ENCODE data around the gene SLC4A9.

- no peak for TF ChIP-seq CTCF (tag by site-specific recombination; IDR thresholded peaks at IDR 0.05)
- TF ChIP-seq BCL11A (tag by site-specific recombination; IDR thresholded peaks at IDR 0.05; ENCODE audit: low read depth) = no peak
- TF ChIP-seq YY1 (tag by site-specific recombination; IDR thresholded peaks at IDR 0.05) = no peak
- TF ChIP-seq ZNF785 (tag by site-specific recombination; IDR thresholded peaks at IDR 0.05) = no peak
- no peak for TF ChIP-seq ZNF600 (tag by site-specific recombination; IDR thresholded peaks at IDR 0.05)
- no peak for TF ChIP-seq ATF2 (tag by site-specific recombination; IDR thresholded peaks at IDR 0.05; ENCODE audit: low read depth)
- no peak for TF ChIP-seq SETDB1 (IDR thresholded peaks at IDR 0.05; ENCODE audit: insufficient read length, low read length)
- TF ChIP-seq ZNF777 (tag by site-specific recombination; IDR thresholded peaks at IDR 0.05; ENCODE audit: borderline replicate concordance) = no peak
- no peak for TF ChIP-seq TCF7L2 (IDR thresholded peaks at IDR 0.05; ENCODE audit: borderline replicate concordance, low read depth, low read length)
- TF ChIP-seq ZSCAN5A (tag by site-specific recombination; IDR thresholded peaks at IDR 0.05) = no peak
- TF ChIP-seq ZNF10 (tag by site-specific recombination; IDR thresholded peaks at IDR 0.05) = no peak
- no peak for TF ChIP-seq ZNF423 (tag by site-specific recombination; IDR thresholded peaks at IDR 0.05)
Measured at GRCh38 chr5:140393738-140394137, 33.7 kb downstream of the SLC4A9 start.
